Rectal smooth muscle tissue (tissue), 1 donor: ENCODE results near the gene CHPF.

Experiments used
- H3K27ac ChIP-seq: one replicate; pipeline ENCODE4 v1.7.0; 2013; ENCODE audit warnings: low read depth, low read length, inconsistent platforms
- H3K27me3 ChIP-seq: one replicate; pipeline ENCODE4 v1.7.0; 2013; ENCODE audit warnings: low read length; ENCODE audit not compliant: control insufficient read depth, insufficient read depth
- H3K36me3 ChIP-seq: one replicate; pipeline ENCODE4 v1.7.0; 2013; ENCODE audit warnings: low read length; ENCODE audit not compliant: control insufficient read depth, insufficient read depth
- H3K4me1 ChIP-seq: one replicate; pipeline ENCODE4 v1.7.0; 2013; ENCODE audit warnings: low read length; ENCODE audit not compliant: control insufficient read depth, insufficient read depth
- H3K4me3 ChIP-seq: one replicate; pipeline ENCODE4 v1.7.0; 2013; ENCODE audit warnings: low read length
- H3K9ac ChIP-seq: one replicate; pipeline ENCODE4 v1.7.0; 2013; ENCODE audit warnings: low read length

The CHPF gene

GRCh38 chr2:219498280-219499057, 45.1 kb downstream of the CHPF start, which contains the start of gene GMPPA:
TSS of gene GMPPA (plus strand) at chr2:219498891. CDS start at chr2:219499976, 1,085 bp downstream.
- H3K4me3 ChIP-seq = peak within 1 kb of the TSS; percentile 75
- H3K27ac ChIP-seq = peak within 1 kb of the TSS; percentile 91
- peak within 1 kb of the TSS; percentile 69 for H3K9ac ChIP-seq
- peaks cover 7% of the 10 kb centered on the region for H3K36me3 ChIP-seq
- peaks cover 17% of the 10 kb centered on the region for H3K27me3 ChIP-seq
- peaks cover 12% of the 10 kb centered on the region for H3K4me1 ChIP-seq

- H3K4me3 ChIP-seq = peak overlapping the region; percentile 75
- H3K4me1 ChIP-seq = peaks cover 12% of the 10 kb centered on the region
- peaks cover 17% of the 10 kb centered on the region for H3K27me3 ChIP-seq
- peak overlapping the region; percentile 91 for H3K27ac ChIP-seq
- H3K36me3 ChIP-seq = peaks cover 7% of the 10 kb centered on the region
- peak overlapping the region; percentile 69 for H3K9ac ChIP-seq
These were observed 45.9 kb downstream of the CHPF start for GRCh38 chr2:219497495-219498279.

GRCh38 chr2:219496825-219497494, 46.6 kb downstream of the CHPF start:
- Histone ChIP-seq H3K27ac (peak overlapping the region; percentile 91), H3K4me3 (peak overlapping the region; percentile 75), H3K36me3 (peaks cover 3% of the 10 kb centered on the region), H3K9ac (peak overlapping the region; percentile 53), H3K27me3 (peaks cover 17% of the 10 kb centered on the region), H3K4me1 (peaks cover 12% of the 10 kb centered on the region)

- Histone ChIP-seq H3K4me3 (peak overlapping the region; percentile 75), H3K27me3 (peaks cover 17% of the 10 kb centered on the region)
These were observed 47.3 kb downstream of the CHPF start for GRCh38 chr2:219496247-219496824.

GRCh38 chr2:219495531-219496122, 48.0 kb downstream of the CHPF start:
- peaks cover 17% of the 10 kb centered on the region for H3K27me3 ChIP-seq
- H3K4me3 ChIP-seq = peak overlapping the region; percentile 20
- no peak overlapping the region for H3K9ac ChIP-seq
- peak overlapping the region; percentile 91 for H3K27ac ChIP-seq
- H3K4me1 ChIP-seq = peaks cover 12% of the 10 kb centered on the region
- H3K36me3 ChIP-seq = no peaks in the 10 kb centered on the region

More at GRCh38 chr2:219496247-219496824, 47.3 kb downstream of the CHPF start:
- Histone ChIP-seq H3K27ac (peak overlapping the region; percentile 91), H3K4me1 (peaks cover 12% of the 10 kb centered on the region), H3K36me3 (no peaks in the 10 kb centered on the region), H3K9ac (no peak overlapping the region)

GRCh38 chr2:219494952-219495530, 48.6 kb downstream of the CHPF start:
- peaks cover 17% of the 10 kb centered on the region for H3K27me3 ChIP-seq
- H3K4me3 ChIP-seq = no peak overlapping the region
- H3K9ac ChIP-seq = no peak overlapping the region
- H3K36me3 ChIP-seq = no peaks in the 10 kb centered on the region
- peaks cover 12% of the 10 kb centered on the region for H3K4me1 ChIP-seq
- H3K27ac ChIP-seq = peak overlapping the region; percentile 91

GRCh38 chr2:219493086-219493485, 50.5 kb downstream of the CHPF start:
- no peak overlapping the region for H3K27ac ChIP-seq
- H3K27me3 ChIP-seq = peaks cover 17% of the 10 kb centered on the region
- H3K9ac ChIP-seq = no peak overlapping the region
- no peak overlapping the region for H3K4me3 ChIP-seq
- no peaks in the 10 kb centered on the region for H3K36me3 ChIP-seq
- H3K4me1 ChIP-seq = peaks cover 10% of the 10 kb centered on the region

GRCh38 chr2:219492575-219492974, 51.0 kb downstream of the CHPF start:
- H3K4me3 ChIP-seq = no peak overlapping the region
- H3K36me3 ChIP-seq = no peaks in the 10 kb centered on the region
- no peak overlapping the region for H3K27ac ChIP-seq
- peaks cover 16% of the 10 kb centered on the region for H3K27me3 ChIP-seq
- peaks cover 10% of the 10 kb centered on the region for H3K4me1 ChIP-seq
- no peak overlapping the region for H3K9ac ChIP-seq

- Histone ChIP-seq H3K36me3 (no peaks in the 10 kb centered on the region), H3K4me3 (no peak overlapping the region), H3K9ac (no peak overlapping the region), H3K4me1 (peaks cover 6% of the 10 kb centered on the region), H3K27ac (no peak overlapping the region), H3K27me3 (peaks cover 12% of the 10 kb centered on the region)
These were observed 52.2 kb downstream of the CHPF start for GRCh38 chr2:219491278-219491963.

GRCh38 chr2:219490600-219491130, 52.9 kb downstream of the CHPF start:
- Histone ChIP-seq H3K27me3 (peaks cover 10% of the 10 kb centered on the region), H3K9ac (no peak overlapping the region), H3K4me1 (peaks cover 3% of the 10 kb centered on the region), H3K36me3 (no peaks in the 10 kb centered on the region), H3K27ac (no peak overlapping the region), H3K4me3 (no peak overlapping the region)

- no peaks in the 10 kb centered on the region for H3K4me1 ChIP-seq
- no peak overlapping the region for H3K27ac ChIP-seq
These were observed 53.4 kb downstream of the CHPF start for GRCh38 chr2:219490186-219490585.

More at GRCh38 chr2:219490186-219490585, 53.4 kb downstream of the CHPF start:
- no peak overlapping the region for H3K4me3 ChIP-seq
- no peak overlapping the region for H3K9ac ChIP-seq
- H3K36me3 ChIP-seq = no peaks in the 10 kb centered on the region
- peaks cover 10% of the 10 kb centered on the region for H3K27me3 ChIP-seq
